AG10803 (cell line): ENCODE measurements around the gene DNASE1L1.

Experiments used
- DNase-seq: peaks from one replicate; pipeline ENCODE4 v3.0.0; 2010; ENCODE audit warnings: low read depth
- H3K4me3 ChIP-seq: 2 replicates; pipeline ENCODE4 v1.5.1; 2011; ENCODE audit warnings: mild to moderate bottlenecking, low read length, control low read depth
- CTCF ChIP-seq: conservative IDR thresholded peaks from 2 replicates; pipeline ENCODE4 v1.5.1; 2011; ENCODE audit warnings: mild to moderate bottlenecking, low read length, control low read depth, inconsistent platforms

Gene DNASE1L1

GRCh38 chrX:154360155-154360713, 48.8 kb downstream of the DNASE1L1 start:
- no peak for DNase-seq
- H3K4me3 ChIP-seq: no peak overlapping the region
- no peak for TF ChIP-seq CTCF

- no peak overlapping the region for H3K4me3 ChIP-seq
- no peak for DNase-seq
- TF ChIP-seq CTCF: no peak
Observed at GRCh38 chrX:154359362-154360154, 49.5 kb downstream of the DNASE1L1 start.

GRCh38 chrX:154358829-154359228, 50.2 kb downstream of the DNASE1L1 start:
- no peak overlapping the region for H3K4me3 ChIP-seq
- no peak for DNase-seq
- no peak for TF ChIP-seq CTCF

GRCh38 chrX:154358011-154358410, 51.0 kb downstream of the DNASE1L1 start:
- no peak overlapping the region for H3K4me3 ChIP-seq
- TF ChIP-seq CTCF: no peak
- DNase-seq: no peak

GRCh38 chrX:154357205-154357604, 51.8 kb downstream of the DNASE1L1 start:
- H3K4me3 ChIP-seq: no peak overlapping the region
- no peak for TF ChIP-seq CTCF
- no peak for DNase-seq

- DNase-seq: no peak
- no peak for TF ChIP-seq CTCF
- H3K4me3 ChIP-seq: no peak overlapping the region
Observed at GRCh38 chrX:154356596-154356995, 52.5 kb downstream of the DNASE1L1 start.

GRCh38 chrX:154355776-154356140, 53.3 kb downstream of the DNASE1L1 start:
- no peak for TF ChIP-seq CTCF
- no peak for DNase-seq
- H3K4me3 ChIP-seq: no peak overlapping the region
